ENCODE results near the gene CLPSL1.

CLPSL1 gene

GRCh38 chr6:35795453-35796071, 14.7 kb downstream of the CLPSL1 start:
- DNase-seq (ENCODE audit: low spot score) = no peak

- DNase-seq (ENCODE audit: low spot score) = no peak
Measured at GRCh38 chr6:35796236-35796635, 15.4 kb downstream of the CLPSL1 start.

- DNase-seq (ENCODE audit: low spot score) = no peak
Measured at GRCh38 chr6:35797837-35798526, 17.2 kb downstream of the CLPSL1 start.

- DNase-seq (ENCODE audit: low spot score) = no peak
Measured at GRCh38 chr6:35798706-35799105, 17.9 kb downstream of the CLPSL1 start.

GRCh38 chr6:35801148-35801547, 20.3 kb downstream of the CLPSL1 start:
- no peak for DNase-seq (ENCODE audit: low spot score)

- peak; percentile 13 for DNase-seq (ENCODE audit: low spot score)
Measured at GRCh38 chr6:35804996-35805736, 24.3 kb downstream of the CLPSL1 start, which contains the start of gene LHFPL5. Gene LHFPL5 (plus strand): TSS chr6:35805352. CDS start chr6:35805671, 319 bp downstream.

GRCh38 chr6:35808688-35809087, 27.9 kb downstream of the CLPSL1 start:
- DNase-seq (ENCODE audit: low spot score) = no peak

- no peak for DNase-seq (ENCODE audit: low spot score)
Measured at GRCh38 chr6:35809809-35810208, 29.0 kb downstream of the CLPSL1 start.

- DNase-seq (ENCODE audit: low spot score) = no peak
Measured at GRCh38 chr6:35810971-35811698, 30.3 kb downstream of the CLPSL1 start.

- DNase-seq (ENCODE audit: low spot score) = no peak
Measured at GRCh38 chr6:35811699-35811995, 30.8 kb downstream of the CLPSL1 start.

GRCh38 chr6:35817515-35817914, 36.7 kb downstream of the CLPSL1 start:
- DNase-seq (ENCODE audit: low spot score) = no peak

GRCh38 chr6:35823601-35824000, 42.8 kb downstream of the CLPSL1 start:
- no peak for DNase-seq (ENCODE audit: low spot score)

GRCh38 chr6:35824552-35825192, 43.9 kb downstream of the CLPSL1 start:
- no peak for DNase-seq (ENCODE audit: low spot score)

GRCh38 chr6:35829306-35829705, 48.5 kb downstream of the CLPSL1 start:
- no peak for DNase-seq (ENCODE audit: low spot score)

- no peak for DNase-seq (ENCODE audit: low spot score)
Measured at GRCh38 chr6:35831257-35832007, 50.6 kb downstream of the CLPSL1 start.

GRCh38 chr6:35833536-35833935, 52.7 kb downstream of the CLPSL1 start:
- DNase-seq (ENCODE audit: low spot score) = no peak

All from CD4-positive, alpha-beta T cell treated with Interleukin-15 for 4 hours (primary cell).